ENCODE data around the gene ZNF200.

The ZNF200 gene

DNA sequence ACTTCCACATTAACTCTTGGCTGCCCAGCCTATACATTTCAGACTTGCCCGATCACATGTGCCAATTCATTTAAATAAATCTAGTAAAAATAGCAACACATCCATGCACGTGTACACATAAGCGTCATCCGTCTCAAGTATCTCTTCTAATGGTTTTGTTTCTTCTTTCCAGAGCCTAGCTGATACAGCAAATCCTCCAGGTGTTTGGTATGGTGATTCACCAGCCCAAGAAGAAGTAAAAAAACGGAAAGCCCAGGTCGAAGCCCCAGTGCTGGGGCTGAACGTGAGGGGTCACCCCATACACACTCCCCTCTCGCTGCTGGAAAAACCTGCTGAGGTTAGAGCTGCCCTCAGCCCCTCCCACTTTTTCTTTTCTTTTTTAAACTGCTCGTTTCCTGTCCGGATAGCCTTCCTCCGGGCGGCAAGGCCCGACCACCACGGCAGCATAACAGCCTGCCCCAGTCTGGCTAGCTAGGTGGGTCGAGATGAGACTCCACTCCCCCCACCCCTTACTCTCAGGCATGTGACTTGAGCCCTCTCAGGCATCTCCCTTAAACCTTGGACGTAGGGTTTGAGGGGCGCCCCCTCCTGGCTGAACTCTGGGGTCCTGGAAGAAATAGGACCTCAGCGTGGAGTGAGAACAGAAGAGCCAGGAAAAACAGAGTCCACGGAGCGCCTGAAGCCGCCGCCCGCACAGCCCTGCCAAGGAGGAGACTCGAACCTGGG is 60.9 kb downstream of the ZNF200 start:
- peak; percentile 29 for DNase-seq
